ENCODE measurements around the gene ENO1.

GRCh38 chr1:8862528-8862927 lies 16.0 kb downstream of the ENO1 start:
- TF ChIP-seq E2F4 (IDR thresholded peaks at IDR 0.05; ENCODE audit: low read depth, low read length) (no peak), FOS (IDR thresholded peaks at IDR 0.05; ENCODE audit: borderline replicate concordance, extremely low read depth, insufficient read length) (no peak), BCLAF1 (IDR thresholded peaks at IDR 0.05) (no peak), CTCF (IDR thresholded peaks at IDR 0.05 in 2 of 3, conservative IDR thresholded peaks at IDR 0.05 in 1 of 3; ENCODE audit: control insufficient read depth in 2 of 3, extremely low read depth in 1 of 3, insufficient read depth in 1 of 3, low read depth in 3 of 3, low read length in 3 of 3) (peak; percentile 19 to 58 (median 56)), RBBP5 (conservative IDR thresholded peaks at IDR 0.05) (no peak), POLR2AphosphoS5 (IDR thresholded peaks at IDR 0.05; ENCODE audit: low read length) (0 out of 2 replicates have a peak, but pooled peaks have one; percentile 13)

All from GM12878 (cell line).